Heart right ventricle (tissue), 16 donors: ENCODE data around the gene DUSP7. TPM values are rescaled to one million over a fixed set of nuclear protein-coding genes. Genes with fewer than 3 reads are reported as not detected.

ENCODE experiments used
- ATAC-seq, 8 donors: fragments of 200-7000 bp; cut with Tn5 transposase; one replicate each; pipeline ENCODE4 v1.9.1; 2020; ENCODE audit warnings: mild to moderate bottlenecking in 8 of 8, moderate library complexity in 8 of 8, moderate number of reproducible peaks in 1 of 8
- DNase-seq, 2 donors: peaks; one replicate each; pipeline ENCODE4 v3.0.0-alpha.2; 2020
- H3K27ac ChIP-seq, 10 donors: fragments of 200-600 bp; sonication (generic) in 2 of 10; one replicate each; pipeline versions ENCODE4 v1.5.0 to v1.8.0; 2020 to 2022; ENCODE audit warnings: mild to moderate bottlenecking in 3 of 10
- H3K27me3 ChIP-seq, 7 donors: fragments of 200-600 bp; one replicate each; pipeline ENCODE4 v1.8.0; 2021 to 2022; ENCODE audit warnings: mild to moderate bottlenecking in 2 of 7
- H3K36me3 ChIP-seq, 9 donors: fragments of 200-600 bp; sonication (generic) in 1 of 9; one replicate each; pipeline versions ENCODE4 v1.5.0 to v1.8.0; 2020 to 2022; ENCODE audit warnings: mild to moderate bottlenecking in 2 of 9
- H3K4me1 ChIP-seq, 9 donors: fragments of 200-600 bp; sonication (generic) in 1 of 9; one replicate each; pipeline versions ENCODE4 v1.5.0 to v1.8.0; 2020 to 2022; ENCODE audit warnings: mild to moderate bottlenecking in 4 of 9
- H3K4me3 ChIP-seq, 10 donors: fragments of 200-600 bp; sonication (generic) in 2 of 10; one replicate each; pipeline versions ENCODE4 v1.5.0 to v1.8.0; 2020 to 2022; ENCODE audit warnings: mild to moderate bottlenecking in 7 of 10, moderate library complexity in 2 of 10
- H3K9me3 ChIP-seq, 11 donors: fragments of 200-600 bp in 10 of 11; sonication (generic) in 2 of 11; one replicate each; pipeline versions ENCODE4 v1.5.0 to v1.8.0; 2013 to 2022; ENCODE audit warnings: mild to moderate bottlenecking in 2 of 11, control low read depth in 1 of 11, moderate library complexity in 1 of 11
- CTCF ChIP-seq, 9 donors: fragments of 200-600 bp; sonication (generic) in 2 of 9; IDR thresholded peaks; one replicate each; pipeline versions ENCODE4 v1.5.0 to v1.8.0; 2021 to 2022; ENCODE audit warnings: antibody characterized with exemption in 9 of 9, mild to moderate bottlenecking in 5 of 9, moderate library complexity in 1 of 9
- WGBS, 2 donors: extraction: QIAGEN DNeasy Blood & Tissue Kit; methylation state at CpG; one replicate each; pipeline ENCODE4 v1.1.7; 2013; ENCODE audit warnings: inconsistent platforms in 1 of 2; 5-methylcytosine and 5-hydroxymethylcytosine counted together
- intact Hi-C, 10 donors: fragments of 100-400 bp; cut with DNase I; formaldehyde crosslinking; loops; one replicate each; pipeline versions ENCODE4 v1.11.1 to v1.14.2; 2022
- polyA plus RNA-seq, 2 donors: library from polyadenylated mRNA; stranded (reverse); fragments of 200-250 nt; gene quantifications; one replicate each; pipeline ENCODE4 v1.2.3, GENCODE V29; 2013
- total RNA-seq, 10 donors: library from RNA; stranded (reverse); fragmentation: NEBNext Ultra II Directional in 3 of 10; extraction: Animal tissue kit (Norgen Biotek cat#: 25700) in 3 of 10; gene quantifications; one replicate each; pipeline versions ENCODE4 v1.2.1 to v1.2.4, GENCODE V29; 2021 to 2023
- donor health status: Arrhythmogenic right ventricular cardiomyopathy.
- donor health status: ischemic (EF 13 %, LVEDD 7.1; RV severe dilation, severe dysfunction).
- donor health status: healthy with polysubstance abuse.
- donor health status: DM: no; HTN: yes; CAD: no.
- donor health status: DM: no; HTN: no; CAD: no.
- donor health status: ischemic (EF 25% LVEDD 6.9; RV normal size, moderate dysfunction).
- donor health status: ischemic (EF 25% LVEDD 5.7; RV mildly dilated, moderate dysfunction).
- donor health status: healthy.
- donor health status: DM: yes; HTN: yes; CAD: no.
- donor health status: Ischemic cardiomyopathy.
- donor health status: ischemic (EF 35%, LVEDD 5.7; RV mildly dilated, moderate dysfunction).
- donor health status: nonischemic (EF 11% LVEDD 7.7; RV severe dilation, severe dysfunction).
- donor health status: DM: yes; HTN: yes; CAD: no.
- donor health status: PGD.
- donor health status: ischemic (EF 29% LVEDD 5.4; RV normal size, mild dysfunction).
- donor health status: nonischemic (EF 23%, LVEDD 6.1; RV moderate dilation, normal function).

Gene DUSP7
- total and polyA plus RNA-seq, 12 donors = 10.4 to 29.7 (median 15.8) TPM

GRCh38 chr3:52080830-52081719, 24.7 kb upstream of the DUSP7 start:
- H3K27ac ChIP-seq = no peak overlapping the region
- 90 to 92% methylated on average over 21 of the region's 21 CpGs for WGBS, 2 donors
- H3K36me3 ChIP-seq = no peaks in the 10 kb centered on the region
- ATAC-seq = no peak
- no peak for DNase-seq
- peaks cover 0 to 14% (median 3%) of the 10 kb centered on the region in 9 donors for H3K4me1 ChIP-seq
- TF ChIP-seq CTCF (IDR thresholded peaks at IDR 0.05) = no peak
- H3K27me3 ChIP-seq = no peaks in the 10 kb centered on the region
- intact Hi-C loops = no loop called here
- H3K4me3 ChIP-seq = no peak overlapping the region
- no peaks in the 10 kb centered on the region for H3K9me3 ChIP-seq

GRCh38 chr3:52079958-52080357, 23.6 kb upstream of the DUSP7 start:
- 91 to 94% methylated on average over 5 of the region's 5 CpGs for WGBS, 2 donors
- Histone ChIP-seq H3K27me3 (no peaks in the 10 kb centered on the region), H3K9me3 (no peaks in the 10 kb centered on the region), H3K27ac (no peak overlapping the region), H3K4me1 (peaks cover 0 to 14% (median 3%) of the 10 kb centered on the region in 9 donors), H3K4me3 (no peak overlapping the region), H3K36me3 (peaks cover 0 to 6% (median 0%) of the 10 kb centered on the region in 9 donors)
- intact Hi-C loops = no loop called here
- no peak for TF ChIP-seq CTCF (IDR thresholded peaks at IDR 0.05)
- DNase-seq (no peak), ATAC-seq (no peak)

- WGBS, 2 donors = 96 to 97% methylated on average over 19 of the region's 19 CpGs
- DNase-seq (no peak), ATAC-seq (no peak)
- Histone ChIP-seq H3K9me3 (no peaks in the 10 kb centered on the region), H3K4me1 (peaks cover 0 to 16% (median 6%) of the 10 kb centered on the region in 9 donors), H3K27me3 (no peaks in the 10 kb centered on the region), H3K27ac (no peak overlapping the region), H3K36me3 (peaks cover 0 to 7% (median 0%) of the 10 kb centered on the region in 9 donors), H3K4me3 (no peak overlapping the region)
- intact Hi-C loops = no loop called here
- no peak for TF ChIP-seq CTCF (IDR thresholded peaks at IDR 0.05)
Observed at GRCh38 chr3:52078781-52079560, 22.6 kb upstream of the DUSP7 start.

- ATAC-seq = no peak
- intact Hi-C loops = no loop called here
- no peak for DNase-seq
- Histone ChIP-seq H3K9me3 (no peaks in the 10 kb centered on the region), H3K4me1 (peaks cover 0 to 25% (median 7%) of the 10 kb centered on the region in 9 donors), H3K36me3 (peaks cover 0 to 7% (median 0%) of the 10 kb centered on the region in 9 donors), H3K27ac (peak overlapping the region in 5 of 10 donors; percentile 12 to 60 (median 35)), H3K4me3 (no peak overlapping the region), H3K27me3 (no peaks in the 10 kb centered on the region)
- no peak for TF ChIP-seq CTCF (IDR thresholded peaks at IDR 0.05)
- 67 to 75% methylated on average over 3 of the region's 3 CpGs for WGBS, 2 donors
Observed at GRCh38 chr3:52077925-52078324, 21.6 kb upstream of the DUSP7 start.
